G401.6 (cell line): Measurements from ENCODE around the gene RALY.

ENCODE experiments used
- FAIRE-seq: peaks from 2 replicates; lab custom pipeline; 2012; peaks lifted over from hg19 to GRCh38; lab: Jason Lieb, UNC

RALY gene

DNA sequence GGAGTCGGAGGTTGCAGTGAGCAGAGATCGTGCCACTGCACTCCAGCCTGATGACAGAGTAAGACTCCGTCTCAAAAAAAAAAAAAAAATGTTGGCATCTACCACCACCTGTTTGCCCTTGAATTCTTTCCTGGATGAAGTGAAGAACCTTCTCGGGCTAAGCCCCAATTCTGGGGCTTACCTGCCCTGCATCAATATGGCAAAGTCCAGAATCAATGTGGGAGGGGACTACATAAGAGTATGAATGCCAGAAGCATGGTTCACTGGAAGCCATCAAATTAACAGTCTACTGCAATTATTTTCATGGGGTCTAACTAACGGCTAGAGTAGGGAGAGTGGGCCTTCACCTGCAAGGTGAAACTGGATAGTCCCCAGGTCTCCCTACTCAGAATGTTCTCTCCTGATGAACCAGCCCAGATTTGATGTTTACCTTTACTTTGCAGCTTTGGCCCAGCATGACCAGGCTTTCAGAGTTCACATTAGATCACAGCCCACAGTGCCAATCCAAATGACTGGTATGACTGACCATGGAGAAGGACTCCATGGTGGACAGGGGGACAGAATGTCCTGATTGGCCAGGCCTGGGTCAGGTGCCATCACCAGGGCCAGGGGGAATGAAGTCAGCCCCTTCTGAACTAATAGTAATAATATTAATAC is 7.0 kb upstream of the RALY start:
- FAIRE-seq = no peak

DNA sequence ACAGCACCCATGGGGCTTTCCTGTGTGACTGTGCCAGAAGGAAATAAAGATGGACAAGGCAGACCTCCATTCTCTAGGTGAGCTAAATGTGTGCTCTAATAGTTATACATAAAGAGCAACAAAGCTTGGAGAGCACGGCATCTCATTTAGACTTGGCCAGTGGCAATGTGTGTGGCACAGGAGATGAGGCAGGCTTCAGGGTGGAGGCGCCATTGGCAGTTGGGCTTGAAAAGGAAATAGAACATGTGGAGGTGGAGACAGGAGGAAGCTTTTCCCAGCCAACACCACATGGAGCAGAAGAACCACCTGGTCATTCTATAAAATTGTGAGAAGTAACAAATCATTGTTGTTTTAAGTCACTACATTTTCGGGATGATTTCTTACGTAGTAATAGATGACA is 3.6 kb upstream of the RALY start:
- FAIRE-seq = no peak

DNA sequence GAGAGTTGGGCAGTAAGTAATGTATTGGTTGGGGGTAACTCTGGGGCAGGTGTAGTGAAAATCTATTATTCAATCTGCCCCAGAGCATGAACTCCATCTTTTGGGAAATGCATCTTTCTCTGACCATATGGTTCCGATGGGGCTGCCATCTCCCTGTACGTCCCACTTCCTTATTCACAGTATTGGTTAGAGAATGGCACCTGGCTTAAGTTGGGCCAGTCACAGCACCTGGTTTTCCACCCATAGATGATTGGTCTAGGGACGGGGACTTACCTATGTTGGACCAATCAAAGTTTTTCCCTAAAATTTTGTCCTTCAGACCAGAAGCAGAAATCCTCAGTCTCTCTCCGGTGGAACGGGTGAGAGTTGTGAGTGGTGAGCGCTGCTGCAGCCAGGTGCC is 2.2 kb upstream of the RALY start:
- no peak for FAIRE-seq

DNA sequence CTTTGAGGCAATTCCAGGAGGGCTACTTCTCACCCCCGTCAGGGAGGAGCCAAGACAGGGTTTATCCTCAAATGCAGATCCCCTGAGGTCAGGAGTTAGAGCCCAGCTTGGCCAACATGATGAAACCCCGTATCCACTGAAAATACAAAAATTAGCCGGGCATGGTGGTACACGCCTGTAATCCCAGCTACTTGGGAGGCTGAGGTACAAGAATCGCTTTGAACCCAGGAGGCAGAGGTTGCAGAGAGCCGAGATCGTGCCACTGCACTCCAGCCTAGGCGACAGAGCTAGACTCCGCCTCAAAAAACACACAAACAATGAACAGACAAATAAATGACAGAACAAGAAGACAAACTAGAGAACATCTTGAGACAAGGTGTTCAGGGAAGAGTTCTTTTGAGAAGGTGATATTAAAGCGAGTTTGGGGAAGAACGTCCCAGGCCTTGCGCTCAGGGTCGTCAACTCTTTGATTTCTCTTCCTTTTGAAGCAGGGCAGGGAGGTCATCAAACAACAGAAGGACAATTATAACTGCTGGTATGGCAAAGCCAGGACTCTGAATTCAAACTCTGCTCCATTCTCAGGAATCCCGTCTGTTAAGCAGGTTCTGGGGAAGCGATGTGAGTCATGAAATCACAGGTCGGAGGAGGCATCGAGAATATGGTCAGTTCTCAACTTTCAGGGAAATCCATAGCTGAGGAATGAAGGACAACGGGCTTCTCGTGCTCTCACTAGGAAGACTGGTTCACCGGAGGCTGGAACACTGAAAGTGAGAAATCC is 1.4 kb upstream of the RALY start:
- no peak for FAIRE-seq

DNA sequence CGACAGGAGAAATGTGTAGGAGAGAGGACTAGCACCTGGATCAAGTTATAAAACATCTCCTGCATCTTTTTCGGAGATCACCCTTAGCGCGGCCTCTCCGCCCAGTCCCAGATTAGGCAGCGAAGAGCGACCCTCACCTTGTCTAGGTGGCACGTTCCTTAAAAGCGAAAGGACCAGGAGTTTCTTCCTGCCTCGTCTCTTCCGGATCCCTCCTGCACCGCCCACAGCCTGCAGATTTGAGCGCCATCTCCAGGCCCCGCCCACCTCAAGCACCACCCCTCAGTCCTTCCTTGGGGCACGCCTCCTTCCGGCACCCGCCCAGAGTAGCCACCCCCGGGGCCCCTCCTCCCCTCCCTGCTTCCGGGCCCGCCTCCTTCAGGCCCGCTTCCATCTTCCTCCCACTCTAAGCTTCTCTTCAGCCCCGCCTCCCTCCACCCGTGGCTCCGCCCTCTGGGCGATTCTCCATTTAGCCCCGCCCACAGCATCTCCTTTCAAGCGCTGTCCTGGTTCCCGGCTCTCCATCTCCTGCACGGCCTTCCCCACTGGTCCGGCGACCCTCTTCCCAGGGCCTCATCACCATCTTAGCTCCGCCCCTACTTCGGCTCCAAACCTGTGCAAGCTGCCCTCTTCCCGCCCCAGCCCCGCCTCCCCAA is 662 bp upstream of the RALY start:
- peak; percentile 97 for FAIRE-seq

DNA sequence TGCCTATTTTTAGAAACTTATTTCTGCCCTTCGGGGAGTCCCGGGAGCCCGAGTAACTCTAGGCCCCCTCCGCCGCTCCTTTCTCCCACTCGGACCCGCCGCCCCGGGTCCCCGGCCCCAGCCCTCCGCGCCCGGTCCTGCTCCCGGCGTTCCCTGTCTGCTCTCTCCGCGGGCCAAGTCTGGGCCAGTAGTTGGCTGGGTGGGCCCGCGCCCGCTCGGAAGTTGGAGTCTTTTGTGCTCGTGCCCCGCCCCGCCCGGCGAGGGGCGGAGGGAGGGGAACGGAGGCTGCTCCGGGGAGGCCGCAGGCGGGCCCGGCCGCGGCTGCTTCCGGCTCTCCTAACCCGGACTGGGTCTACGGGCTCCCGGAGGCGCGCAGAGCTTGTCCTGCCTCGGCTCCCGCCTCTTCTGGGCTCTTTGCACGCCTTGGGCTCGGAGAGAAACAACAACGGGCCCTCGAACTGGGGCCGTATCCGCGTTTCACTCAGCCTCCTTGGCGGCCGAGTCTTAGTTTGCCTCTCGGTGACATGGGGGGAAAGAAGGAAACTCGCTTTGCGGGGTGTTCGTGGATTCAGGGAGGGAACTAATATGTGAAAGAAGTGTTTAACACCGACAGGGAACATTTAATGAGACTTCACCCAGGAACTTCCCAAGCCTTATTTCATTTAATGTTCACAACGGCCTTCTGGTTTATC is 657 bp downstream of the RALY start:
- FAIRE-seq = no peak

DNA sequence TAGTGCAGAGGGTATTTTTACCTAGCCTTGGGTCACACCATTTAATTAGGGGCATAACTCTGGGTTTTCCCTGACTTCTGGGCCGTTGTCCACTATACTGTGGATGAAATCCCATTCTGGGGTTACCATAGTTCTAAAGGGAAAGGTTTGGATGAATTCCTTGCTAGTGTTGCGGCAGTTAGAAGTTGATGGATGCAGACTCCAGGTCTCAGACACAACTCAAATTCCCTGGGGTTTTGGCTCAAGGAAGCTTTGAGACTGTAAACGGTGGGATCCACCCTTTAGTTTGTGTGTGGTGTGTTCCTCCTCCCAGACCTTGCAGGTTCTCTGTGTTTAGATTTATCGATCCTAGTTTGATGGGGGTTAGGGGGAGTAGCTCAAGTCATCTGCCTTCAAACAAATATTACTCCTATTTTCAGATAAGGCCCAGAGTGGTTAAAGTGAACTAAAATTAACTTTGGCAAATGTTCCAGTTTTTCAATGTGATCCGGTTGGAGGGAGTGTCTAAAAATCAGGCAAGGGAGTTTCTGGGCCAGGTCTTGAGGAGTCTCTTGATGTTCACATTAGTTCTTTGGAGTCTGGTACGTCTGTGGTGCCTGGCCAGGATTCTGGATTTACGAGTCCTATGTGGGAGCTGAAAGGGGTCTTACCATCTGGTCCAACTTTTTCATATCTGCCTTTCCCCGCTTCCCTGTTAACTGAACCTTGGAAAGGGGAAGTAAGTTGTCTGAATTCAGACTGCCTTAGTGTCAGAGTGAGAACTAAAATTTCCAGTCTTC is 1.5 kb downstream of the RALY start:
- FAIRE-seq = no peak

DNA sequence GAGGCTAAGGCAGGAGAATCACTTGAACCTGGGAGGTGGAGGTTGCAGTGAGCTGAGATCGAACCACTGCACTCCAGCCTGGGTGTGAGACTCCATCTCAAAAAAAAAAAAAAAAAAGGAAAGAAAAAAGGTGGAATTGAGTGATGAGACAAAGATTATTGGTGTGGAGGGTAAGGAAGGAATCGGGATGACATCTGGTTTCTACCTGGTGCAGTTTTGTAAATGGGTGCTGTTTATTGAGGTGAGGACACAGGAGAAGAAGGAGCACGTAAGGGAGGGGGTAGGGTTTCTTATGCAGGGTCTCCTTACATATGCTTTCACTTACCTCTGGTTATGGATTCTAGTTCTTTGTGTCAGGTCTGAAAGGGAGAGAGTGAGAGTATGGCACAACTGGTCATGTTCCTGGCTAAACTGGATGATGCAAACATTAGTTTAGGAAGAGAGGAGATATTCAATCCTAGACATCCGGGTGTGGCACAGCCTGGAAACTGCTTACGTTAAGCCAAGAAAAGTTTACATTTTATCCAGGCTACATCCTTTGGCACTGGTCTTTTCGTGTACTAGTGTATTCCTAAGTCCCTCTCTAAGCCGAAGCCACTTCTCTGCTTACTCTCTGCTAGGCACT is 5.4 kb downstream of the RALY start:
- no peak for FAIRE-seq

DNA sequence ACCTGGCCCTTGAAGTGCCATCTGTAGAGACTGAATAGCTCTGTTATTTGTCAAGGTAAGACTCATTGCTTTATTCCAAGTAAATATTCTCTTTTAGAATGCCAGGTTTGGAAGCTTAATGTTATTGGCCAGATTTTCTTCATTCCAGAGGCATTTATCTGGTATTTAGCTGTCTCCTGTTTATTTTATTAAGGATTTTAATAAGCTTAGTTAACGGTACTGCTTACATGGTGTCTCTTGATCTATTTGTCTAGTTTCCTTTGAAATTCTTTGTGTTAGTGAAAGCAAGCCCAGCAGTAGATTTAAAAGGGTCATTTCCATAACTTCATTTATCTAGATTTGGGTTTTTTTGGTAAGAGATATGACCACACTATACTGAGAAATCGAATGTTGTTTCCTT is 7.7 kb downstream of the RALY start:
- no peak for FAIRE-seq

DNA sequence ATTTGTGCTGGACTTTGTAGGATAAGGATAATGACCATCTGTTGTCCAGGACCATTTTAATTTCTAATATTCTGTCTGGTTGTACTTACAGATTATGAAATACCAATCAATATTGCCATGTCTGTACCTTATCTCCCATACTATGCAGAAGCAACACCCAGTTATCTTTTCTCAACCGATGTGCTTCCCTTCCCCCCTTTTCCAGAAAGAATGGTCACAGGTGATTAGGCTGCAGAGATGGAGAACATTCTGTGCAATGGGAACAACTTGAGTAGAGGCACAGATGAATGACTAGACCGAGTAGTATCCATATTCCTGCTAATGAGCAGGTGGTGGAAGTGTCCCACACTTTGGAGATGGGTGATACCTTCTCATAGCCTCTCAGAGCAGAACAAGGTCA is 10.5 kb downstream of the RALY start:
- FAIRE-seq = no peak

DNA sequence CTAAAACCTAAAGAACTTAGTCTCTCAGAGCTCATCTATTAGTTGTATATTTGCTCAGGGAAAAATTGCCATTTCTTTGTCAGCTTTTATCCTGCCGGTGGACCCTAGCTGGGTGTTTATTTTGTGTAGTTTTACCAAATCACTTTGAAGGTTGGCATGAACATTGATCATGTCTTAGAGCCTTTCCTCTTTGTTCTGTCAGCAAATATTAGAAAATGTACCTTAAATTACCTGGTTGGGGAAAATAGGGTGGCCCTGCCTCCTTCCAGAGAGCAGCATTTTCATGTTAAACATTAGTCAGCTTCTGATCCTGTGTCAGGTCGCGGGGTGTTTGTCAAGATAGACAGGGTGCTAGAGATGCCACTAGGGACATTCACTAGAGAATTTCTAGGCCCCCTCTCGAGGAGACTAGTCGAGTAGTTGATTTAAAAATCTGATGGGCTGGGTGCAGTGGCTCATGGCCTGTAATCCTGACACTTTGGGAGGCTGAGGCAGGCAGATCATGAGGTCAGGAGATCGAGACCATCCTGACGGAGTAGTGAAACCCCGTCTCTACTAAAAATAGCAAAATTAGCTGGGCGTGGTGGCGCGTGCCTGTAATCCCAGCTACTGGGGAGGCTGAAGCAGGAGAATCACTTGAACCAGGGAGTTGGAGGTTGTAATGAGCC is 11.2 kb downstream of the RALY start:
- FAIRE-seq = no peak

DNA sequence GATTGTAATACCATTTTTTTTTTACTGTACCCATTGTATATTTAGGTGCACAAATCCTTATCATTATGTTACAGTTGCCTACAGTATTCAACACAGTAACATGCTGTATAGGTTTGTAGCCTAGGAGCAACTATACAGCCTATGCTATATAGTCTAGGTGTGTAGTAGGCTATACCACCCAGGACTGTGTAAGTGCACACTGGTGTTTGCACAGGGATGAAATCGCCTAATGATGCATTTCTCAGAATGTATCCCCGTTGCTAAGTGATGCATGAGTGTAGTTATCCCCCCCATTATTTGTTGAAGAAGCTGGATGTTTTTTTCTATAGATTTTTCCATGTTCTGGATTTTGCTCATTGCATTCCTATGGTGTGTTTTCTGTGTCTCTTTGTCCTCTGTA is 12.9 kb downstream of the RALY start:
- FAIRE-seq = no peak

DNA sequence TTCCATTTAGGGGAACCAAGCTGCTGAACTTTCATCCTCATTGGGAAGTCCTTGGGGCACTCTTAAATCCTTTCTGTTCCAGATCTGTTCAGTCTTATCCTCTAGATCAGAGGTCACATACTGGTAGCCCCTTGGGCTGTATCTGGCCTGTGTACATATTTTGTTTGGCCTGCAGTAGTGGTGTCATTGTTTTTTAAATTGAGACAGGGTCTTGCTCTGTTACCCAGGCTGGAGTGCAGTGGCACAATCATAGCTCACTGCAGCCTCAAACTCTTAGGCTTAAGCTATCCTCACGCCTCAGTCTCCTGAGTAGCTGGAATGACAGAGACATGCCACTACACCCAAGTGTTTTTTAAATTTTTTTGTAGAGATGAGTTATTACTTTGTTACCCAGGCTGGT is 14.8 kb downstream of the RALY start:
- FAIRE-seq = no peak

DNA sequence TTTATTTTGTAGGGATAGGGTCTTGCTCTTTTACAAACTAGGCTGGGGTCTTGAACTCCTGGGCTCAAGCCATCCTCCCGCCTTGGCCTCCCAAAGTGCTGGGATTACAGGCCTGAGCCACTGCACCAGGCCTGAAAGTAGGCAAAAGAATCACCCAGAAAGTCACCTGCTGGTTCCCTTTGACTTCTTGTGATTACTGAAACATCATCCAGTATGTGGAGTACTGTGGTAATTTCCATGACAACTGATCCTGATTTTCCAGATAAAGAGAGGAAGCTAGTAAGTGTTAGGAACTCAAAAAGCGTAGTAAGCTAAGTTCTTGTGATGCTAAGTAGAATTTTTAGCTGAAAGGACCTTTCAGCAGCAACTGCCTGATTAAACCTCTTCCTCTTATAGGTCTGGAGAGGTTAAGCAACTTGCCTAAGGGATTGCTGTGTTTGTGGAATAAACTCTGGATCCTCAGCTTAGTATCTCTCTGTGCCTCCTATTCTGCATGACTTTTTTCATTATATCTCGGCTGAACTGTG is 16.8 kb downstream of the RALY start:
- FAIRE-seq = no peak

DNA sequence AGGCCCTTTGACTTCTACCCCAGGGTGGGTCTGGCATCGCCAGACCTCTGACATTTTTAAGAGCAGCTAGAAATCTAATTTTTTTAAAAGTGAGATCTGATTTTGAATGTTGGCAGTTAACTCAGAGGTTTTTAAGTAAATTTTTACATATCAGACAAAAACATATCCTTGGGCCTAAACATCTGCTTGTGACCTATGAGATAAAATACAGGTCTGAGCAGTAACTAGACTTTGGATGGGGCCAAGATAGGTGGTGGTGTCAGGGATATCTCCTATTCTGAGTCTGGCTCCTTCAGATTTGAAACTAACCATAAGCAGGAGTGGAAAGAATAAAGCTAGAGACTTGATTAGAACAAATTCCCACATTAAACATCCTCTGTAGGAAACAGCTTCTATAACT is 17.6 kb downstream of the RALY start:
- no peak for FAIRE-seq

DNA sequence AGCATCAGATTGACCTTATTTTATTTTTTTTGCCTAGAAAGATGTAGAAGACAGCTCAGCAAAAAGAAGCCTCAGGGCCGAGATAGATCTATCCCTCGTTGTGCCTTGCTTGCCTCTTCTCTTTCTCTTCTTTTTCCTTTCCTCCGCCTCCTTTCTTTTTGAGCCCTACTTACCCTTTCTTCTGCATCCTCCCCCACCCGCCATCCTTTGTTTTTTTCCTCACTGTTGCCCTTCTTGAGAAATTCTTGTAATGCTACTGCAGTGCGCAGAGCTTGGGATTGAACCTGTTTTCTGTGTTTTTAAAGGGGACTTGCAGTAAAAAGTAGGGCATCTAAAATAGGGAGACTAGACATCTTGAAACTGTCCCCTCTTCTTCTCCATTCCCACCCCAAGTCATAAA is 18.6 kb downstream of the RALY start:
- FAIRE-seq = no peak

DNA sequence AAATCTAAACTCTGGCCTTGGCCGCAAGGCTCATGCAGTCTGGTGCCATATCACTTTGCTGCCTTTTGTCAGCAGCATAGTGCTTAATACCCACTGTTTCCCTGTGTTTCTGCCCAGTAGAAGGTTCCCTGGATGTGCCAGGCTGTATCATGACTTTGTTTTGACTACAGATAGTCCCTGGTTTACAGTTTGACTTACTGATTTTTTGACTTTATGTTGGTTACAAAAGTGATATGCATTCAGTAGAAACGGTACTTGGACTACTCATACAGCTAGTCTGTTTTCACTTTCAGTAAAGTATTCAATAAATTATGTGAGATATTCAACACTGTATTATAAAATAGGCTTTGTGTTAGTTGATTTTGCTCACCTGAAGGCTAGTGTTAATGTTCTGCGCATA is 19.0 kb downstream of the RALY start:
- no peak for FAIRE-seq

DNA sequence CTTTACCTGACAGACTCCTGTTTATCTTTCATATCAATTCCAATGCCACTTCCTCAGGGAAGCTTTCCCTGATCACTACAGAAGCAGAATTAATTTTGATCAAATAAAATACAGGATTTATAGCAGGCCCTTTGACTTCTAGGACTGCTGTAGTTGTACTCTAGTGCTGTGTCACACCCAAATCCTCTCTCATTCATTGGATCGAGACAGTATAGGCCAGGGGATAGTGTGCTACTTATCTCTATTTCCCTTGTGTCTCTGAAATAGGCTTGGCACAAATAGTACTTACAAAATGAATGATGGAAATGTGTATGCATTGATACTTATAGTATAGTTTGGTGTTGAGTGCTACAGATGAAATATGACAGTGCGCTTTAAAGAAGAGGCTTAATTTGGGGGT is 19.8 kb downstream of the RALY start:
- no peak for FAIRE-seq

DNA sequence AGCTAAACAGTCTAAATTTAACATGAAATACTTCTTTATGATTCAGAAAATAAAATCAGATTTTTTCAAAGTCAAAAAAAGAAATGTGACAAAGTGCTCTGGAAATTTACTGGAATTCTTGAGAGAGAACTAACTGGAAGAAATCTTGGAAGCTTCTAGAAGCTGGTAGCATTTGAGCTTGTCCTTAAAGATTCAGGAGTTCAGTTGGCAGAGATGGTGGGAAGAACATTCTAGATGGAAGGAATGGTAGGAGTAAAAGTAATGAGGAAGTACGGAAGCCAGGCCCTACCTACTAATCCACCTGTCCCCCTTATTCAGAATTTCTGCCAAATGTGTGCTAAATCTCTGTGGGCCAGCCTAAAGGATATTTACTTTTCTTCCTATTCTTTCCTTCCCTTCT is 21.2 kb downstream of the RALY start:
- no peak for FAIRE-seq

DNA sequence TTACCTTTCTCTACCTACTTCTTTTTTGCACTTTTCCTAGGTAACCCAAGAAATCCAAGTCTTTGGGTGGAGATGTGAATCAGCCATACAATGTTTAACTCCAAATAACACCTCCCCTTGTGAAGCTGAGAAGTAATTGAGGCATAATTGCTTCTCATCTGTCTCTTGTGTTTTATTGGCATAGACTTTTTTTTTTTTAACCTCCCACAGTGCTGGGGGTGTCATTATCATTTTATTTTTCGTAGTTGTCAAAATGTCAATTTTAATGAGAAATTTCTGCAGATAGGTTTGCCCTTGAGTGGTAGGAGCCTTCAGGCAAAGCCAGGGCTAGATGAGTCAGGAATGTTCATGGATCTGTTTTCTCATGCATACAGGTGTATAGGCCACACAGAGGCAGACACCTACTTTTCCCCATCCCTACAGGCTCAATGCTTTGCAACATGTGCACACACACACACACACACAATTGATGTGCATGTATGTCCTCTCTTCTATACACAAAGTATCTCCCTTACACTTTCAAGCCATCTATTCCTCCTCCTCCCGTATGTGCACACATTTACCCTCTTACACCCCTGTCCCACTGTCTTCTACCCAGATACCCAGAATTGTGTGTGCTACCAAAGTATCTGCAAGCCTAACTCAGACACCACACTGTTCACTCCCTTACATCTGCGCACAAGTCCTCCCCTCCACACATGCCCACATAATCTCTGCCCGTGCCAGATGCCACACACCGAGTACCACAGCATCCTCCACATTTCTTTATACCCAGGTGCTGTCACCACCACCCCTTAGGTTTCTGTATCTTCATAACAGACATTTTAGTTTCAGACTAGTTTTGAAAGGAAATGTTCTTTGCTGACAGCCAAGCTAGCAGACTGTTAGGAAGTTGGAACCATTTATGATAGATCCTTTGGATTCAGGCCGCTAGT is 22.0 kb downstream of the RALY start:
- no peak for FAIRE-seq
